ENCODE results near the gene ZNF576. TPM values are rescaled to one million over a fixed set of nuclear protein-coding genes. Genes with fewer than 3 reads are reported as not detected.
"Not testable (repeated sequence)": the region's sequence is repeated elsewhere in the genome, so short reads cannot be mapped to it uniquely, and the experiment has no call there.

Gene ZNF576, protein sequence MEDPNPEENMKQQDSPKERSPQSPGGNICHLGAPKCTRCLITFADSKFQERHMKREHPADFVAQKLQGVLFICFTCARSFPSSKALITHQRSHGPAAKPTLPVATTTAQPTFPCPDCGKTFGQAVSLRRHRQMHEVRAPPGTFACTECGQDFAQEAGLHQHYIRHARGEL
- 10.2 TPM for polyA plus RNA-seq (2013, experiment 1 of 2; ENCODE audit: insufficient read length)
- 9.3 TPM for polyA plus RNA-seq (2013, experiment 2 of 2; ENCODE audit: insufficient read length)

- peak; percentile 99 for DNase-seq
These were observed at the start of gene ZNF576, which contains the start of gene IRGQ for GRCh38 chr19:43595999-43596841. TSS of gene ZNF576 (plus strand) at chr19:43596595. CDS start at chr19:43597109, 514 bp downstream. TSS of gene IRGQ (minus strand) at chr19:43596134. CDS start at chr19:43595338, 796 bp downstream.

DNA sequence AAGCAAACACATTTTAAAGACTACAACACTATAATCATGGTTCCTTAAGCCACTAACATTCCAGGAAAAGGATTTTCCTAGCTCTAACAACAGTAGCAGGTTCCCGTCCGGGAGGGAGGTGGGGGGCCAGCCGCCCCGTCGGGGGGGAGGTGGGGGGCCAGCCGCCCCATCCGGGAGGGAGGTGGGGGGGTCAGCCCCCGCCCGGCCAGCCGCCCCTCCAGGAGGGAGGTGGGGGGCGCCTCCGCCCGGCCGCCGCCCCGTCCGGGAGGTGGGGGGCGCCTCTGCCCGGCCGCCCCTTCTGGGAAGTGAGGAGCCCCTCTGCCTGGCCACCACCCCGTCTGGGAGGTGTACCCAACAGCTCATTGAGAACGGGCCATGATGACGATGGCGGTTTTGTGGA lies 48.5 kb upstream of the ZNF576 start:
- not testable (repeated sequence) for DNase-seq

DNA sequence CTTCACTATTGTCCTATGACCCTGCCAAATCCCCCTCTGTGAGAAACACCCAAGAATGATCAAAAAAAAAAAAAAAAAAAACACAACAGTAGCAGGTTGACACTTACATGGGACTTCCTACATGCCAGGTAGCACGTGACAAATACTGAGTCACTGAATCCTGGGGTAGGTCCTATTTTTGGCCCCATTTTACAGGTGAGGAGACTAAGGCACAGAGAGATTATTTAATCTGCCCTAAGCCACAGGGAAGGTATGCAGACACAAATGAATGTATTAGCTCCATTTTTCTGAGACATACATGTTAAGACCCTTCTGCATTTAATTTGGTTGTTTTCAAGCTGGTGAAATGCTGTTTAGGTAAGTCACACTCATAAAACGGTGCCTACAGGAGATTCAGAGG lies 47.7 kb upstream of the ZNF576 start:
- no peak for DNase-seq

- no peak for DNase-seq
These were observed 44.8 kb upstream of the ZNF576 start for GRCh38 chr19:43551399-43552197.

- DNase-seq, result no peak
These were observed 44.3 kb upstream of the ZNF576 start for GRCh38 chr19:43552198-43552450.

GRCh38 chr19:43552616-43553015 lies 43.8 kb upstream of the ZNF576 start:
- no peak for DNase-seq

DNA sequence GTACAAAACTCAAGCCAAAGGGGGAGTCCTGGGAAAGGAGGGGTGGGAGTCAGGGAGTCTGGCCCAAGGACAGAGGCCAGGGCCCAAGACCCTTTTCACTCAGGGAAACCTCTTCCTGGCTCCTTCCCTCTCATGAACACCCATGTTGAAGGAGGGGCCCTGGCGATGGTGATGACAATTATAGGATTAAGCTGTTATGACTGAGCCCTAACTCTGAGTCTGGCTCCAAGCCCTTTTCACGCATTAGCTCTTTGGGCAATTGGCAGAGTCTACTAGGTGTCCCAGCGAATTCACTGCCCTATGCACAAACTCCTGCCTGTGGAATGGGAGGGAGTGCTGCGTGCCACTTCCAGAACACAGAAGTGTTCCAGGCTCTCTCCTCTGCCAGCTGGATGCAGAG lies 42.7 kb upstream of the ZNF576 start:
- no peak for DNase-seq

DNA sequence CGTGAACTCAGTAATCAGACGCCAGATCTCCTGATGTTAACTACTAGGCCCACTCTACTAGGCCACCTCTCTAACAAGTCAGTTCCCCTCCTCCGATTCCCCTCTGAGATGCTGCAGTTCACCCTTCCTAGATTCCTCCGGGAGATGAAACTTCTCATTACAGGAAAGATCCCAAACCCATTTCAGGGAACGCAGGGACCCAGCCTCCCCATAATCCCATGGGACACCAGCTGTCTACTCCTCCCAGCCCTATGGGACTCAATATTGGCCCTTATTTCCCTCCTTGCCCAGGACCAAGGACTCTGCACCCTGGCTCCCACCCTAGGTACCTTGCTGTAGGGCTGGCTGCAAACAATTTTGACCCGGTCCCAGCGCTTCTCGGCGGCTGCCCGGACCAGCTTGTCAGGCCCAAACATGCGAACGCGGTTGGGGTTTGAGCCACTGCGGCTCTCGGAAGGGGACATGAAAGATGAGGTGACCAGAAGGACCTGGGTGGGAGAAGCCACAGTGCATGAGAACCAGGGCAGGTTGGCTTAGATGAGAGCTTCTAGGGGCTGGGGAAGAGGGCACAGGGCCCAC lies 42.0 kb upstream of the ZNF576 start:
- DNase-seq, result no peak

DNA sequence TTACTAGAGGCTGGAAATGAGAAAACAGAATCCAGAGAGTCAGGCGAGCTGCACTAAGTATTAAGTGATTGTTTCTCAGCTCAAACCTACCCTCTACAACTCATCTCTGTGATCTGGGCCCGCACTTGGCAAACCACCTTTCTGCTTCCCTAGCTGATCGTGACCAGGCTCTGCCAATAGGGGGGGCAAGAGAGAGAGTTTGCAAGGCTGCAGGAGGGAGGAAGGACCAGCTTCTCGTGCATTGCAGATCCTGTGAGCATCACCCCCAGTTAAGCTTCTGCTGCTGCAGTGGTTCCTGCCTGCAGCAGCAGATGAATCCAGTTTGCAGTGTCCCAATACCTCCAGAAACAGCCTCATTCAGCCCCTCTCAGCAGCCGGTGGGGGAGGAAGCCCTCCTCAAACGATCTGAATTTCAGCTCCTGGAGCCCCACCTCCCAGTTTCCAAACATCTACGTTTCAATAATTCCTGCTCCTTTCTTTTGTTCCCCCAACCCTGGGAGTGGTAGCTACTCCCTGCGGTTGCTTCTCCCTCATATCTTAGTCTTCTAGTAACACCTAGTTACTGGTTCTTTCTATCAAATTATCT lies 41.1 kb upstream of the ZNF576 start:
- peak; percentile 56 for DNase-seq

DNA sequence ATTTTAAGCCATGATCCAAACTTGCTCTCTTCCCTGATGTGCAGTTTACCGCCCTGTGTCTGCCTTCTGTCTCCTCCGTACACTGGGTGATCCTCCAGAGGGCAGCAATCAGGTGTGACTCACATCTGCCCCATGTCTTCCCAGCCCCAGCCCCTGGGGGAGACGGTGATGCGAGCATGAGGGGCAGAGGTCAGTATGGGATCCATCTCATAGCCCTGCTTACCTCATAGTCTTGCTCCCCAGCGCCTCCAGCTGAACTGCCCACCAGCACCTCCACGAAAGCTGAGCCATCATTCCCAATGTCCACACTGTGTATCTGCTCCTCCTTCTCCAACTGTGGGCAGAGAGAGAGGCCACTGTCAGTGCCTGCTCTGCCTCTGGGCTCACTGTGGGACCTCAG lies 35.7 kb upstream of the ZNF576 start:
- DNase-seq, result no peak

GRCh38 chr19:43561139-43561970 lies 35.0 kb upstream of the ZNF576 start:
- DNase-seq, result no peak

DNA sequence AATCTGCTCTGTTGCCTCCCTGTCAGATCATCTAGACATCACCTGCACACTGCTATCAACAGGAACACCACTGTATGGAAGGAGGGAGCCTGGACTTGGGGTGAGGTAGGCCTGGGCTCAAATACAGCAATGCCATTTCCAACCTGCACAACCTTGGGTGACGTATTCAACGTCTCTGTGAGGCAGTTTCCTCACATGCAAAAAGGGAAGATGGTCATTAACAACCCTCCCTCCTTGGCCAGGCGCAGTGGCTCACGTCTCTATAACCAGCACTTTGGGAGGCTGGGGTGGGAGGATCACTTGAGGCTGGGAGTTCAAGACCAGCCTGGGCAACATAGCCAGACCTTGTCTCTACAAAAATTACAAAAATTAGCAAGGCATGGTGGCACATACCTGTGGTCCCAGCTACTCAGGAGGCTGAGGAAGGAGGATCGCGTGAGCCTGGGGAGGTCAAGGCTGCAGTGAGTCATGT lies 34.1 kb upstream of the ZNF576 start:
- DNase-seq, result no peak

DNA sequence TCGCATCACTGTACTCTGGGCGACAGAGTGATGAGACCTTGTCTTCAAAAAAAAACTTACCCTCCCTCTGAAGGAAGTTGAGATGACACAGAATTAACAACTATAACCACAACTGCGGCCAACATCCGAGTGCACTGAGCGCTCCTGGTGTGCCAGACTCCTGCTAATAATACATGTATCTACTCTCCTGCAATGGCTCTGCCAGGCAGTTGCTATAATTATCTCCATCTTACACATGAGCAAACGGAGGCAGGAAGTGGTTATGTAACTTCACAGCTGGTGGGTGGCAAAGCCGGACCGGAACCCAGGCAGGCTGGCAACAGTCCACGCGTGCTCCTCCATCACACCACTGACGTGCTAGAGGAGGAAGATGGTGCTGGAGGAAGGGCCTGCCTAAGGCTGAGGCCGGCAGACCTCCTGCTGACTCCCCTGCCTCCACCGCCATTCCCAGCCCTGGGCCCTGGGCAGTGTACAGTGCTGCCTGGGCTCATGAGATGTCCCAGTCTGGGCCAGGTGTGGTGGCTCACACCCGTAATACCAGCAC lies 33.6 kb upstream of the ZNF576 start:
- peak; percentile 63 for DNase-seq

- no peak for DNase-seq
These were observed 32.5 kb upstream of the ZNF576 start for GRCh38 chr19:43563816-43564457.

DNA sequence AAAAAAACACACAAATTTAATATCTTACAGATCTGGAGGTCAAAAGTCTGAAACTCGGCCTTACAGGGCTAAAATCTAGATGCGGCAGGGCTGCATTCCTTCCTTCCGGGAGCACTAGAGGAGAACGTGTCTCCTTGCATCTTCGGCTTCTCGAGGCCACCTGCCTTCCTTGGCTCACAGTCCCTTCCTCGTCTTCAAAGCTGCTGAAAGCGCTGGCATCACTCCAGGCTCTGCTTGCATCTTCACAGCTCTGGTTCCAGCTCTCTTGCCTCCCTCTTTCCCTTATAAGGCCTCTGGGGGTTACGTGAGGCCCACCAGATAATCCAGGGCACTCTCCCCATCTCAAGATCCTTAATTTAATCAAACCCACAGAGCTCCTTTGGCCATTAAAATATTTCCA lies 31.6 kb upstream of the ZNF576 start:
- no peak for DNase-seq

DNA sequence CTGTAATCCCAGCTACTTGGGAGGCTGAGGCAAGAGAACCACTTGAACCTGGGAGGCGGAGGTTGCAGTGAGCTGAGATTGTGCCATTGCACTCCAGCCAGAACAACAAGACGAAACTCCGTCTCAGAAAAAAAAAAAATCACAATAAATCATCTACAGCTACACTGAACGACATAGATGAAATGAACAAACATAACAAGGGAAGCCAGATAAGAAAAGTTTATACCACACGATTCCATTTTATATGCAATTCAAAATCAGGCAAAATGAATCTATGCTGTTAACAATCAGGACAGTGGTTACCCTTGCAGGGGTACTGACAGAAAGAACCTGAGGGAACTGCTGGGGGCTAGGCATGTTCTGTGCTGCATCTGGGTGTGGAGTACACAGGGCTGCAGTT lies 26.7 kb upstream of the ZNF576 start:
- no peak for DNase-seq

DNA sequence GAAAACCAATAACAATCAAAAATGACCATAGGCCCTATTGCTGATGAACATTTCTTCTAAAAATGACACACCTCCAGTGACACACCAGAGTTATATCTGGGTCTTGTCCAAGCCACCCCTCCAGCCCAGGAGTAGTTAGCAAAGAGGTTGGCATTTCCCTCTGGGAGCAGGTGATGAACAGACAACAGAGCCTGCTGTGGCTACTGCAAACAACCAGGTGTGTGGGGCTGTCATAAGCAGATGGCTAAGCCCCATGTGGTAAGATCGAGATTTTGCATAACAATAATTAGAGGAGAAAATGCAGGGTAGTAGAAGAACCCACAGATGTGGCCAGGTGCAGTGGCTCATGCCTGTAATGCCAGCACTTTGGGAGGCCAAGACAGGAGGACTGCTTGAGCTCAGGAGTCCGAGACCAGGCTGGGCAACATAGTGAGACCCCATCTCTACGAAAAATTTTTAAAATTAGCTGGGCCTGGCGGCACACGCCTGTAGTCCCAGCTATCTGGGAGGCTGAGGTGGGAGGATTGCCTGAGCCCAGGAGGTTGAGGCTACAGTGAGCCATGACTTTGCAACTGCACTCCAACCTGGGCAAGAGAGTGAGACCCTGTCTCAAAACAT lies 26.1 kb upstream of the ZNF576 start:
- no peak for DNase-seq

DNA sequence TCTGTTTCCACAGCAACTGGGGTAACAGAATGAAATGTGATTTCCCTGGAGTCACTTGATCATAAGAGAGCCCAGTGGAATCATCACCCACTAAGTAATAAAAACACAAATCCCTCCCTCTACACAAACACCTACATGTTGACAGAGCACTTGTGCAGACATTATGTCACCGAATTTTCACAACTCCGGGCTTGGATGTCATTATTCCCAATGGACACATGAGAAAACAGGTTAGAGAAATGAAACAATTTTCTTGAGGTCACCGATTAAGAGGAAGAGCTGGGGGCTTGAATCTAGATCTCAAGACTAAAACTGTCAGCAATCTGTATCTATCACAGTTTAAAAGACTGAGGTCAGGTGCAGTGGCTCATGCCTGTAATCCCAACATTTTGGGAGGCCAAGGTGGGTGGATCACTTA lies 24.2 kb upstream of the ZNF576 start:
- no peak for DNase-seq

GRCh38 chr19:43574424-43575155 lies 21.8 kb upstream of the ZNF576 start:
- DNase-seq, result no peak

Data from fibroblast of skin of abdomen (primary cell).